H1 (cell line): ENCODE results near the gene ZBED5. TPM values are rescaled to one million over a fixed set of nuclear protein-coding genes. Genes with fewer than 3 reads are reported as not detected.

ENCODE experiments used
- CTCF ChIA-PET: fragments of 300-600 bp; sonication (Branson Sonifier 250); formaldehyde crosslinking; loops from one replicate; lab custom pipeline; 2021; ENCODE audit not compliant: partially characterized antibody; lab: Charles Lee
- POLR2A ChIA-PET: fragments of 300-600 bp; sonication (Branson Sonifier 250); formaldehyde crosslinking; loops from one replicate; lab custom pipeline; 2021; ENCODE audit warnings: inconsistent platforms; ENCODE audit not compliant: partially characterized antibody; lab: Charles Lee
- DNase-seq, 2 experiments: peaks; one replicate each; pipeline versions ENCODE4 v3.0.0 to v3.0.0-alpha.2; 2010 to 2022; ENCODE audit warnings: low spot score in 2 of 2, low read depth in 1 of 2, mixed read lengths in 1 of 2
- FAIRE-seq: peaks from 2 replicates; lab custom pipeline; 2011; peaks lifted over from hg19 to GRCh38; lab: Jason Lieb, UNC
- H2AFZ ChIP-seq: 2 replicates; pipeline ENCODE4 v1.8.1; 2012; ENCODE audit warnings: low read length, inconsistent platforms
- H2AK5ac ChIP-seq: 2 replicates; pipeline ENCODE4 v1.6.1; 2013; ENCODE audit warnings: low read depth, low read length
- H2BK120ac ChIP-seq: replicated peaks from 2 replicates; pipeline ENCODE3; 2013; ENCODE audit warnings: low read depth, low read length, inconsistent platforms
- H2BK12ac ChIP-seq: 2 replicates; pipeline ENCODE4 v1.6.1; 2013; ENCODE audit warnings: low read depth, low read length
- H2BK15ac ChIP-seq: 2 replicates; pipeline ENCODE4 v1.6.1; 2013; ENCODE audit warnings: low read length
- H2BK20ac ChIP-seq: 2 replicates; pipeline ENCODE4 v1.6.1; 2013; ENCODE audit warnings: low read length
- H2BK5ac ChIP-seq: 2 replicates; pipeline ENCODE4 v1.6.1; 2013; ENCODE audit warnings: low read depth, low read length
- H3K14ac ChIP-seq: 2 replicates; pipeline ENCODE4 v1.6.1; 2013; ENCODE audit warnings: inconsistent platforms; ENCODE audit not compliant: insufficient read length
- H3K18ac ChIP-seq: 2 replicates; pipeline ENCODE4 v1.6.1; 2013; ENCODE audit warnings: low read length; ENCODE audit errors: extremely low read depth
- H3K23ac ChIP-seq: 2 replicates; pipeline ENCODE4 v1.6.1; 2013; ENCODE audit warnings: inconsistent platforms; ENCODE audit not compliant: insufficient read length
- H3K23me2 ChIP-seq: 2 replicates; pipeline ENCODE4 v1.6.1; 2013; ENCODE audit warnings: low read depth, low read length
- H3K27ac ChIP-seq: 2 replicates; pipeline ENCODE4 v1.6.1; 2011; ENCODE audit warnings: low read depth, low read length, inconsistent platforms
- H3K27me3 ChIP-seq, 4 experiments: replicated peaks in 1 of 4; 1 replicate in 1 of 4; 2 replicates in 3 of 4; pipeline versions ENCODE4 v1.6.1 to v1.8.1; 2011 to 2013; ENCODE audit warnings: low read length in 3 of 4, mild to moderate bottlenecking in 3 of 4, inconsistent platforms in 2 of 4, mixed read lengths in 2 of 4, moderate library complexity in 1 of 4; ENCODE audit not compliant: control insufficient read depth in 3 of 4, insufficient read depth in 3 of 4; ENCODE audit errors: extremely low read depth in 1 of 4
- H3K36me3 ChIP-seq, 4 experiments: 2 replicates each; pipeline versions ENCODE4 v1.6.1 to v1.8.1; 2011 to 2013; ENCODE audit warnings: mild to moderate bottlenecking in 4 of 4, low read length in 3 of 4, moderate library complexity in 2 of 4, control low read depth in 1 of 4, inconsistent platforms in 1 of 4; ENCODE audit not compliant: insufficient read depth in 4 of 4, control insufficient read depth in 2 of 4
- H3K4ac ChIP-seq: replicated peaks from 2 replicates; pipeline ENCODE3; 2013; ENCODE audit warnings: low read length, low read depth, mixed read lengths, inconsistent platforms; ENCODE audit not compliant: insufficient read length
- H3K4me1 ChIP-seq, 4 experiments: replicated peaks in 1 of 4; 1 replicate in 1 of 4; 2 replicates in 3 of 4; pipeline versions ENCODE4 v1.6.1 to v1.8.1; 2011 to 2013; ENCODE audit warnings: low read length in 3 of 4, inconsistent platforms in 2 of 4, mixed read lengths in 1 of 4; ENCODE audit not compliant: insufficient read depth in 4 of 4, control insufficient read depth in 3 of 4
- H3K4me2 ChIP-seq, 2 experiments: 2 replicates each; pipeline versions ENCODE4 v1.6.1 to v1.8.1; 2011 to 2013; ENCODE audit warnings: low read depth in 2 of 2, low read length in 2 of 2, control low read depth in 1 of 2, inconsistent platforms in 1 of 2, mild to moderate bottlenecking in 1 of 2; ENCODE audit not compliant: insufficient read depth in 1 of 2
- H3K4me3 ChIP-seq, 4 experiments: fragments of 200-600, 300-600 bp in 1 of 4; sonication (generic), shearing (Covaris generic), sonication (Bioruptor Twin) in 1 of 4; 2 replicates each; pipeline versions ENCODE4 v1.5.1 to v1.8.1; 2011 to 2016; ENCODE audit warnings: low read length in 4 of 4, low read depth in 3 of 4, control low read depth in 2 of 4, inconsistent platforms in 2 of 4, mild to moderate bottlenecking in 2 of 4, mixed read lengths in 1 of 4, moderate library complexity in 1 of 4; ENCODE audit not compliant: insufficient read depth in 2 of 4; ENCODE audit errors: extremely low read depth in 1 of 4
- H3K56ac ChIP-seq: replicated peaks from 2 replicates; pipeline ENCODE3; 2013; ENCODE audit warnings: low read depth, mild to moderate bottlenecking, mixed read lengths, low read length, inconsistent platforms; ENCODE audit not compliant: insufficient read length
- H3K79me1 ChIP-seq: 2 replicates; pipeline ENCODE4 v1.6.1; 2013; ENCODE audit warnings: low read depth, low read length, control low read depth
- H3K79me2 ChIP-seq, 2 experiments: 2 replicates each; pipeline versions ENCODE4 v1.6.1 to v1.8.1; 2012 to 2013; ENCODE audit warnings: low read length in 2 of 2, mild to moderate bottlenecking in 2 of 2, inconsistent platforms in 1 of 2; ENCODE audit not compliant: insufficient read depth in 2 of 2, control insufficient read depth in 1 of 2
- H3K9ac ChIP-seq, 4 experiments: replicated peaks in 1 of 4; 1 replicate in 1 of 4; 2 replicates in 3 of 4; pipeline versions ENCODE4 v1.6.1 to v1.8.1; 2011 to 2013; ENCODE audit warnings: low read depth in 3 of 4, low read length in 3 of 4, control low read depth in 2 of 4, mild to moderate bottlenecking in 2 of 4, moderate library complexity in 2 of 4, inconsistent platforms in 1 of 4; ENCODE audit errors: extremely low read depth in 1 of 4
- H3K9me3 ChIP-seq, 2 experiments: 2 replicates each; pipeline versions ENCODE4 v1.6.1 to v1.8.1; 2012 to 2013; ENCODE audit warnings: mild to moderate bottlenecking in 2 of 2, moderate library complexity in 2 of 2, control low read depth in 1 of 2, inconsistent platforms in 1 of 2, low read depth in 1 of 2, low read length in 1 of 2, mixed read lengths in 1 of 2; ENCODE audit not compliant: insufficient read depth in 2 of 2
- H4K20me1 ChIP-seq, 2 experiments: replicated peaks in 1 of 2; 2 replicates each; pipeline versions ENCODE3 to v1.8.1; 2011 to 2013; ENCODE audit warnings: inconsistent platforms in 2 of 2, low read length in 2 of 2, mild to moderate bottlenecking in 1 of 2; ENCODE audit not compliant: insufficient read depth in 2 of 2, control insufficient read depth in 1 of 2
- H4K5ac ChIP-seq: 2 replicates; pipeline ENCODE4 v1.6.1; 2013; ENCODE audit warnings: low read length, low read depth, mixed read lengths, inconsistent platforms; ENCODE audit not compliant: insufficient read length
- H4K8ac ChIP-seq: 2 replicates; pipeline ENCODE4 v1.8.0; 2013; ENCODE audit warnings: mild to moderate bottlenecking, moderate library complexity, low read length, inconsistent platforms; ENCODE audit not compliant: insufficient read depth; ENCODE audit errors: extremely low read depth
- H4K91ac ChIP-seq: replicated peaks from 2 replicates; pipeline ENCODE3; 2013; ENCODE audit warnings: low read length, mixed read lengths, inconsistent platforms; ENCODE audit not compliant: insufficient read length
- ASH2L ChIP-seq: fragments of 200-600, 300-600 bp; sonication (generic); IDR thresholded peaks from one replicate; pipeline ENCODE4 v1.7.1; 2017; ENCODE audit warnings: low read length
- FOSL1 ChIP-seq: IDR thresholded peaks from 2 replicates; pipeline ENCODE4 v1.6.1; 2011; ENCODE audit warnings: mild to moderate bottlenecking, low read depth, low read length, moderate library complexity; ENCODE audit not compliant: insufficient read depth
- HDAC6 ChIP-seq: IDR thresholded peaks from one replicate; pipeline ENCODE4 v1.7.1; 2012; ENCODE audit warnings: low read depth, mild to moderate bottlenecking, inconsistent platforms, low read length, moderate library complexity
- KDM4A ChIP-seq: IDR thresholded peaks from one replicate; pipeline ENCODE4 v1.7.1; 2012; ENCODE audit warnings: low read depth, mild to moderate bottlenecking, moderate library complexity, low read length, inconsistent platforms; ENCODE audit not compliant: severe bottlenecking
- RBBP5 ChIP-seq: IDR thresholded peaks from 2 replicates; pipeline ENCODE4 v1.7.1; 2012; ENCODE audit warnings: low read depth, mild to moderate bottlenecking, inconsistent platforms, low read length, moderate library complexity, borderline replicate concordance
- TEAD4 ChIP-seq: IDR thresholded peaks from 2 replicates; pipeline ENCODE4 v1.6.1; 2012; ENCODE audit warnings: low read depth, low read length, inconsistent platforms, mixed read lengths
- WGBS, 2 experiments: shearing (Covaris generic) in 1 of 2; methylation state at CpG; one replicate each; pipeline versions ENCODE4 v1.1.6 to v1.1.7; 2013 to 2015; ENCODE audit warnings: low lambda C conversion rate in 2 of 2, mixed read lengths in 2 of 2, inconsistent platforms in 1 of 2, low coverage in 1 of 2, missing lambda C conversion rate in 1 of 2; ENCODE audit not compliant: insufficient replicate concordance in 2 of 2, insufficient coverage in 1 of 2, insufficient read length in 1 of 2; ENCODE audit errors: extremely low coverage in 1 of 2, missing lambda C conversion rate in 1 of 2; 5-methylcytosine and 5-hydroxymethylcytosine counted together
- polyA plus RNA-seq, 7 experiments: library from polyadenylated mRNA; depleted of rRNA in 3 of 7; stranded (reverse) in 5 of 7; unstranded in 2 of 7; fragments of >200 nt in 5 of 7; fragments of 200-250 nt in 2 of 7; gene quantifications; 1 replicate in 5 of 7; 2 replicates in 1 of 7; 4 replicates in 1 of 7; pipeline versions ENCODE4 v1.2.1 to v1.2.3, GENCODE V29; 2011 to 2013; ENCODE audit warnings: missing spikeins in 2 of 7, mixed read lengths in 2 of 7
- total RNA-seq: library from RNA; stranded (reverse); fragmentation: NEBNext Ultra II Directional; extraction: Animal tissue kit (Norgen Biotek cat#: 25700); gene quantifications from 2 replicates; pipeline ENCODE4 v1.2.1, GENCODE V29; 2021

ZBED5 gene
- total and polyA plus RNA-seq, 2 of the 8 experiments (the other 6 are each of a cell fraction or from before 2014, with no cell fraction given): 54.2 to 94.7 TPM

- Histone ChIP-seq H3K4me2 (no peak overlapping the region), H3K18ac (no peak overlapping the region), H3K14ac (no peak overlapping the region), H2AFZ (no peak overlapping the region), H2BK12ac (no peak overlapping the region), H3K23ac (no peak overlapping the region), H3K27ac (no peak overlapping the region), H3K9me3 (peaks cover 6 to 10% of the 10 kb centered on the region in 2 experiments; a peak in 3 of 4 replicates), H3K56ac (no peak overlapping the region), H4K5ac (no peak overlapping the region), H3K4me3 (no peak overlapping the region), H2AK5ac (no peak overlapping the region), H4K20me1 (no peaks in the 10 kb centered on the region), H2BK20ac (no peak overlapping the region), H2BK120ac (no peak overlapping the region), H3K23me2 (no peaks in the 10 kb centered on the region), H2BK15ac (no peak overlapping the region), H3K9ac (no peak overlapping the region), H4K8ac (no peak overlapping the region), H3K79me1 (no peaks in the 10 kb centered on the region), H3K4me1 (no peaks in the 10 kb centered on the region), H4K91ac (no peak overlapping the region), H2BK5ac (no peak overlapping the region), H3K36me3 (no peaks in the 10 kb centered on the region; a peak in 1 of 8 replicates), H3K27me3 (no peaks in the 10 kb centered on the region)
- CTCF ChIA-PET: interaction anchor here (1.0 to 1.8 kb wide), 2 partner anchors 13 to 43 kb away, joined by 3 to 4 read pairs; no protein-coding TSS in a partner anchor
- DNase-seq: no peak
- 88% methylated on average over 3 of the region's 3 CpGs; no CpG with 5 or more reads in 1 of the 2 experiments for WGBS, 2 experiments
- POLR2A ChIA-PET: interaction anchor here (0.8 kb wide), 1 partner anchor 45 kb away, joined by 3 read pairs; no protein-coding TSS in a partner anchor
- no peak for TF ChIP-seq KDM4A
- no peak for TF ChIP-seq ASH2L
- TF ChIP-seq HDAC6: no peak
- TF ChIP-seq FOSL1: no peak
- TF ChIP-seq TEAD4: no peak
- TF ChIP-seq RBBP5: no peak
- TF ChIP-seq, all 59 proteins: peak for 0
- H3K79me2 ChIP-seq: no peaks in the 10 kb centered on the region
- H3K4ac ChIP-seq: no peak overlapping the region
- FAIRE-seq: no peak
Measured at GRCh38 chr11:10881892-10882291, 24.0 kb upstream of the ZBED5 start.
